Right renal cortex interstitium (tissue), 3 donors: ENCODE results near the gene GAMT. TPM values are rescaled to one million over a fixed set of nuclear protein-coding genes. Genes with fewer than 3 reads are reported as not detected.
A peak's percentile ranks its signal among the peaks of the same experiment; 100 is the strongest.

Source experiments
- DNase-seq, 3 donors: peaks; one replicate each; pipeline ENCODE4 v3.0.0-alpha.2; 2013; ENCODE audit warnings: low read depth in 3 of 3, low spot score in 2 of 3
- polyA plus RNA-seq, 3 donors: library from polyadenylated mRNA; unstranded; fragments of 120-200 nt; gene quantifications; one replicate each; pipeline ENCODE4 v1.2.1, GENCODE V29; 2013; ENCODE audit not compliant: insufficient read length in 3 of 3

The GAMT gene
- polyA plus RNA-seq, 3 donors, result 22.2 to 25.9 (median 25.8) TPM

DNA sequence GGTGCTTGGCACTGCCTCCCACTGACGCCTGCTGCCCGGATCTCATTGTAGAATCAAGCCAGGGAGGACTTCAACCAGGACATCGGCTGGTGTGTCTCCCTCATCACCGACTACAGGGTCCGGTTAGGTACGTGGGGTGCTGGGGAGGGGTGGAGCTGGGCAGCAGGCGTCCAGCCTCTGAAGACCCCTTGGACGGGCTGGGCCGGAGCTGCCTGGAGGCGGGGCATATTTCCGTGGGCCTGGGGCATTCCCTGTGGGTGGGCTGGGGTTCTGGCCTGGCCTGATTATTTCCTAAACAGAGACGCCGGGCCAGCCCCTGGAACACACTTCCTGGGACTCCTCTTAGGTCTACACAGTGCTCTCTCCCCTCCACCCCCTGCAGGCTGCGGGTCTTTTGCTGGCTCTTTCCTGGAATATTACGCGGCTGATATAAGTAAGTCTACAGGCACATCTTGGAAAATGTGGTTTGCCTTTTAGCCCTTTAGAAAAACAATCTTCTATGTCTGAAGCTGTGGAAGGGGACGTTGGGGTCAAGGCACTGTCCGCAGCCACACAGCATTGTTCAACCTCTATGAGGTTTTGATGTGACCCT, 32.0 kb downstream of the GAMT start:
- no peak for DNase-seq

GRCh38 chr19:1366899-1367870, 34.2 kb downstream of the GAMT start:
- DNase-seq, result no peak

DNA sequence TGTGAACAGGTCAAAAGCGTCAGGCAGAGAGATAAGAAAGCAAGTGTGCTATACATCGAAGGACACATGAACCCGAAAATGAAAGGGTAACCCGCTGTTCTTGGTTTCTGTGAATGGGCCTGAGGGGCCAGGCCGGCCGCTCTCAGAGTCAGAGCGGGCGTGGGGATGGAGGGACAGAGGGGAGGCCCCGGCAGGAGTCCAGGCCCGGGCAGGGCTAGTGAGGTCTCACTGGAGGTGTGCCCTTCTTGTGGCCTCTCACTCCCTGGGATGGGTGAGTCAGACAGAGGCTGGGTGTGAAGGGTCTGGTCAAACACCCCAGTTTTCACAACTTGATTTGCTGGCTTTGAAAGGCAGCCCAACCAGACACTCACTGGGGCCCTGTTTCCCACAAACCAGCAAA, 35.0 kb downstream of the GAMT start:
- DNase-seq, result no peak

GRCh38 chr19:1365319-1366269, 35.7 kb downstream of the GAMT start:
- DNase-seq, result no peak

DNA sequence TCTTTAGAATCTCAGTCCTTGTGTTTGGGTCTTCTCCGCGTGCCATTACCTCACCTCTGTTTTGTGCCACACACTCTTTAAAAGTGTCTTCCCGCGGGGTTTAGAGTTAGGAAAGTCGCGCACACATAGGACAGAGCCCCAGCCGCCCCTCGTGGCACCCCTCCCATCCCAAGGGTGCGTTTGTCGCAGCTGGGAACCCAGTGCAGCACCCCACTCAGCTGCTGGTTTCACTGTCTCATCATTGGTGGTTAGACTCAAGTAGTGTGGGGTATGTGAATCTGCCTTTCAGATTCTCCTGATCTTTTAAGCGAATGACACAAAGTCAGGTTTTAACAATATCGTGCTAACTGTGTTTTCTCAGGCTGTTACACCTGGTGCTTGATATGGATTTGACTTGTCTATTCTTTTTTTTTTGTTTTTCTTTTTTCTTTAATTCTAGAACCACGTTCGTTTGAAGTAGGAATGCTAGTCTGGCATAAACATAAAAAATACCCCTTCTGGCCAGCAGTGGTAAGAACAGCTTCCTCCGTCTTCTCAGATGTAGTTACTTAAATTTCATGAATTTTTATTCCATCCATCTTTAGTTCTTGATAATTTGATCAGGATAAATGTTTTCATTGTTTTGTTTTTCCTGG, 37.2 kb downstream of the GAMT start:
- no peak for DNase-seq

DNA sequence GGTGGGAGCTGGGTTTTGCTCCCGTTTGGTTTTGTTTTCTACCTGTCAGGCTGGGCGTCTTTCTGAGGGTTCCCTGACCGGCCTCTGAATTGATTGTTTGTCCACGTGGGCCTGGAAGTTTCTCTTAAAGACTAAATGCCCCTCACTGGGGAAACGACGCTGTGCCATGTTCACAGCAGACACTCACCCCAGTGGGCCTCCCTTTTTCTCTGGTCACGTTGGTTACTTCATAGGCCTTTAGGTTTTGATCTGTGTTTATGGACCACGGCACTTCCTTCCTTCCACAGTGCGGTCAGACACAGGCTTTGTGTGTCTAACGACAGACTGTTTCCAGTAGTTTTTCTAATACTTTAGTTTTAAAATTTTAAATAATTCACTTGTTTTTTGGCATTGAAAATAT, 37.7 kb downstream of the GAMT start:
- no peak for DNase-seq

GRCh38 chr19:1362387-1363257, 38.7 kb downstream of the GAMT start:
- DNase-seq, result no peak

DNA sequence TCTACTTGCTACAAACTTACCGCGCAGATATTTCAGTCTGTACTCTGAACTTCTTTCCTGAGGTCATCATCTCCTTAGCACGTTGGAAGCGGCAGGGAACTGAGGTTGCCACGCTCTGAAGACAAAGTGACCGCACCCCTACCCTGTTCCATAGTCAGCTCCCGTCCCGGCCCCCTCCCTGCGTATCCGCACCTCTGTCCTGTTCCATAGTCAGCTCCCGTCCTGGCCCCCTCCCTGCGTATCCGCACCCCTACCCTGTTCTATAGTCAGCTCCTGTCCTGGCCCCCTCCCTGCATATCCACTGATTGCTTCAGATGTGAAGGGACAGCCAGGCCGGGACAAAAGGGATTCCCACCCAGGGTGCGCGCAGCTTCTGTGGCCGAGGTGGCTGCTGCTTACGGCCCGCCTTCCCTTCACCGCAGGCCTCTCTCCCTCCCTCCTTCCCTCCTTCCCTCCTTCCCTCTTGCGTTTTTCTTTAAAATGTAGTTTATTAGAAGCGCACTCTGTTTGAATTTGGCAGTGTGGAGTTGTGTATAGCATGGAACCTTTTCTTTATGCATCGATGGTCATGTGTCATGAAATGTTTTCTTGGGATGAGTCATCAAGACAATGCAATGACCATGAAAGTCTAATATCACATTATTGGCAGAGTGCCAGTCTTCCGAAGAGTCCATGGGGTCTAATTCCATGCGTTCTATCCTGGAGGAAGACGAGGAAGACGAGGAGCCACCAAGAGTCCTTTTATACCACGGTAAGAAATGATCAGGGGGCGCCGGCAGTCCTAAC, 39.5 kb downstream of the GAMT start:
- DNase-seq, result no peak

GRCh38 chr19:1360818-1361461, 40.4 kb downstream of the GAMT start:
- no peak for DNase-seq

- no peak for DNase-seq
These were observed 41.1 kb downstream of the GAMT start for GRCh38 chr19:1360126-1360817.

DNA sequence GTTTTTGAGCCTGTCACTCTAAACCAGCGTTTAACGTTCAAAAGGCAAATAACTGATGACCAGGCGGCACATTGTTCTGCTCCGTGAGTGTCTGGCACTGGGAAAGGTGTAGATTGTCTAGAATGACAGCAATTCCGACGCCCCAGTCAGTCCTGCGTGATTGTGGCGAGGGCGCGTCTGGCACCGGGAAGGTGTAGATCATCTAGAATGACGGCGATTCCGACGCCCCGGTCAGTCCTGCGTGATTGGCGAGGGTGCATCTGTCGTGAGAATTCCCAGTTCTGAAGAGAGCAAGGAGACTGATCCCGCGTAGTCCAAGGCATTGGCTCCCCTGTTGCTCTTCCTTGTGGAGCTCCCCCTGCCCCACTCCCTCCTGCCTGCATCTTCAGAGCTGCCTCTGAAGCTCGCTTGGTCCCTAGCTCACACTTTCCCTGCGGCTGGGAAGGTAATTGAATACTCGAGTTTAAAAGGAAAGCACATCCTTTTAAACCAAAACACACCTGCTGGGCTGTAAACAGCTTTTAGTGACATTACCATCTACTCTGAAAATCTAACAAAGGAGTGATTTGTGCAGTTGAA, 43.7 kb downstream of the GAMT start:
- DNase-seq, result no peak

DNA sequence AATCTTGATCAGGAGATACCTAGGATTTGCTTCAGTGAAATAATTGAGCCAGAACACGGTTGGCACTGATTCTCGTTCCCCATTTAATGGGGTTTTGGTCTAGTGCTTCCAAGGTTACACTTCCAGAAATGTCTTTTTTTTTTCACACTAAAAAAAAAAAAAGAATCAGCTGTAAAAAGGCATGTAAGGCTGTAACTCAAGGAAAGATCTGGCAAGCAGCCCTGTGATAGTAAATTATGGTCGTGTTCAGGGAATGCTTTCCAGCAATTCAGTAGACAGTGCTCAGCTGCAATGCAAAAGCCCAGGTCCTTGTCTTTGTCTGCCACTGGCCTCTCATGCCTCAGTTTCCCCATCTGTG, 44.9 kb downstream of the GAMT start:
- peak; percentile 61 to 69 (median 65) for DNase-seq

GRCh38 chr19:1355568-1356507, 45.5 kb downstream of the GAMT start:
- DNase-seq, result no peak

GRCh38 chr19:1354970-1355567, 46.3 kb downstream of the GAMT start:
- DNase-seq, result no peak

DNA sequence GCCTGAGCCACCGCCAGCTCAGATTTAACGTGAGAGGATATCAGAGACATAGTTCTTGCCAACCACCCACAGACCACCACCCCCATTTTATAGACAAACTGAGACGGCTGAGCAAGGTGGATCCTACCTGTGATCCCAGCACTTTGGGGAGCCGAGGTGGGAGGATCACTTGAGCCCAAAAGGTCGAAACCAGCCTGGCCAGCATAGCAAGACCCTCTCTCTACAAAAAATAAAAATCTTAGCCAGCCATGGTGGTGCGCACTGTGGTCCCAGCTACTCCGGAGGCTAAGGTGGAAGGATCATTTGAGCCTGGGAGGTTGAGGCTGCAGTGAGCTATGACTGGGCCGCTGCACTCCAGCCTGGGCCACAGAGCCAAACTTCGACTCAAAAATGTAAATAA, 48.2 kb downstream of the GAMT start:
- no peak for DNase-seq

- DNase-seq, result no peak
These were observed 49.9 kb downstream of the GAMT start for GRCh38 chr19:1351381-1351851.
